NOMO-1 (cell line): ENCODE results near the gene LPAR5.

Experiments used
- DNase-seq, 2 experiments: peaks; one replicate each; lab custom pipeline; 2025; ENCODE audit not compliant: unreplicated experiment in 2 of 2; lab: John Stamatoyannopoulos, UW

LPAR5 gene

GRCh38 chr12:6635856-6636531, at the start of gene LPAR5:
TSS of gene LPAR5 (minus strand) at chr12:6635959. CDS start at chr12:6621248, 14,711 bp downstream.
- no peak for DNase-seq

DNA sequence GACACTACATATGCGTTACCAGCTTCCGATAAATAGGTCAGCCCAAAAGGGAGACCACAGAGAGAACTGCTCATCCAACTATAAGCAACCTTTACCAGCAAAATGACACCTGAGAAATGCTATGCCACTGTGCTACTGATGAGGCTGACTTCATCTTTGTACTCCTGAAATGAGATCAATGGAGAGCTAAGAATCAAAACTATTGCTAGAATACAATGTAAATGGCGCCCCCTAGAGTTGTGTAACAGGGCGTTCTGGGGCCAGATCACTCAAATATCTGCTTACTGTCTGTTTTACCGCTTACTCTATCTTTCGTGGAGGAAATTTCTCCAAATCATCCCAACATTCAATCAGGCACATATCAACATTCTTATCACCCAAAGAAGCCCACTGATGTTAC, 48.9 kb upstream of the LPAR5 start:
- peak in 1 of 2 experiments; percentile 39 for DNase-seq

GRCh38 chr12:6676962-6677361, 41.2 kb upstream of the LPAR5 start:
- DNase-seq: no peak

DNA sequence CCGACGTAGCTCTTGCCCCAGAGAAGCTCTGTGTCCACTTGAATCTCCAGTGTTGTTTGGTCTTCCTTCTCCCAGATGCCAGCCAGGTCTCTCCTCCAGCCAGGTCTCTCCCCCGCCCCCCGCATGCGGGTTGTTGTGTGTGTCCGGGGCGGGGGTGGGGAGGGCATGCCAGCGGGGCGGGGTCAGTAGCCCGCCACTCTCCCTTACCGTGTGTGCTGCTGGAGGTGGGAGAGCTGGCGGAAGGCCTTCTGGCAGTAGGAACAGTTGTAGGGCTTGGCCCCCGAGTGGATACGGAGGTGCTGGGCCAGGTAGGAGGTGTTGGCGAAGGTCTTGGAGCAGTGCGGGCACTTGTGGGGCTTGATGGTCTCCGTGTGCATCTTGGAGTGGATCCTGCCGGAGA, 36.4 kb upstream of the LPAR5 start:
- DNase-seq: no peak

DNA sequence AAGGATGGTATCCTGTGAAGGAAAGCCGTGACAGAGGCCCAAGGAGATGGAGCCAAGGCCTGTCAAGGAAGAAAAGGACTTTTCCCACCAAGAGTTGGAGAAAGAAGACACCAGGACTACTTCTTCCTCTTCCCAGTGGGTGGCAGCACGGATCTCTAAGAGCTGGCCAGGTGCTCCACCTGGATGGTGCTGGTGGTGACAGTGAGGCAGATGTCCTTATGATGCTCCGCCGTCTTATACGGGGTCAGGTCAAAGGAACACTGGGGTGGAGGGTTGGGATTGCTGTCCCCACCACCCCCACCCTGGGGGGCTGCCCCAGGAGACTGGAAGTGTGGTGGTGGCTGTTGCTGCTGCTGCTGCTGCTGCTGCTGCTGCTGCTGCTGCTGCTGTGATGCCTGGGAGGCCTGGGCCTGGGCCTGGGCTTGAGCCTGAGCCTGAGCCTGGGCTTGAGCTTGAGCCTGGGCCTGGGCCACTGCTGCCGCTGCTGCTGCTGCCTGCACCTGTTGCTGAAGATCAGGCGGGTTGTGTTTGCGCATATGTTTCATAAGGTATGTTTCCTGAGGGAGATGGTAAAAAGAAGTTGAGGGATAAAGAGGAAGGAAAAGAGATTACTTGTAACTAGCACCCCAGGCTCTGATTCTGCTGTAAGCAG, 31.9 kb upstream of the LPAR5 start:
- DNase-seq: no peak

GRCh38 chr12:6666211-6666610, 30.5 kb upstream of the LPAR5 start:
- no peak for DNase-seq

DNA sequence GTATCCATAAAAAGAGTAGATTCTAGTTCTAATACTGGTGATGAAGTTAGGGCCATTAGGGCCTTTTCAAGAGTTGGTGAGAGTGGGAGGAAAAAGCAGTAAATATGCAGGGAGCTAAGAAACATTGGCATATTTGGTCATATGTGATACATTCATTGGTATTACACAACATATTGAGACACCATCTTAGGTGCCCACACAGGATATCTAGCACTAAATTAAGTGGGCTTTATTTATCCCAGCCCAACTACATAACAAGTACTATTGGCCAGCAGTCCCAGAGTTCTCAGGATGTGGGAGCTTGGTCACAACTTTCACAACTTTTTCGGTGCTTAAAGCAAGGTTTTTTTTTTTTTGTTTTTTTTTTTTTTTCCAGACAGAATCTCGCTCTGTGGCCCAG, 29.1 kb upstream of the LPAR5 start:
- DNase-seq: peak; percentile 39 to 60

GRCh38 chr12:6662906-6663742, 27.4 kb upstream of the LPAR5 start, which contains the start of gene ING4:
TSS of gene ING4 (minus strand) at chr12:6663119. CDS start at chr12:6663101, 18 bp downstream.
- peak; percentile 98 to 99 for DNase-seq

DNA sequence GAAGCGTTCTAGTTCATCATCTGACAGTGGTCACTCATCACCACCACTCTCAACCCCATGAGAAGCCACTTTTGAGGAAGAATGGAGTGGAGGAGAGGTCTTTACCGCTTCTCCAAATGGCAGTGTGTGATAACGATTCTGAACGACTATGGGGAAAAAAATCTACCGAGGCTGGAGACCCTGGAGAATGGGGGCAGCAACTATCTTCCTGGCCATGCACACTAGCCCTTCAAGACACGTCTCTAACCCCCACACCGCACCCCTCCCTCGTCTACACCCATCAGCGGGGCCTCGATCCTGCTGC, 26.8 kb upstream of the LPAR5 start:
- DNase-seq: no peak

DNA sequence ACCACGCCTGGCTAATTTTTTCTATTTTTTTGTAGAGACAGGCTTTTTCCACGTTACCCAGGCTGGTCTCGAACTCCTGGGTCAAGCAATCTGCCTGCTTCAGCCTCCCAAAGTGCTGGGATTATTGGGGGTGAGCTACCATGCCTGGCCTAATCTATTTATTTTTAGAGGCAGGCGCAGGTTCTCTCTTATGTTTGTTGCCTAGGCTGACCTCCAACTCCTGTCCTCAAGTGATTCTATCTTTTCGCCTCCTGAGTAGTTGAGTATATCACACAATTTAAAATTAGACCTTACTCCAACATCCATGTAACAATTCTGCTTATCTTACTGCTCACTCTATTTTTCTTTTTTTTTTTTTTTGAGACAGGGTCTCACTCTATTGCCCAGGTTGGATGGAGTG, 18.2 kb upstream of the LPAR5 start:
- no peak for DNase-seq

DNA sequence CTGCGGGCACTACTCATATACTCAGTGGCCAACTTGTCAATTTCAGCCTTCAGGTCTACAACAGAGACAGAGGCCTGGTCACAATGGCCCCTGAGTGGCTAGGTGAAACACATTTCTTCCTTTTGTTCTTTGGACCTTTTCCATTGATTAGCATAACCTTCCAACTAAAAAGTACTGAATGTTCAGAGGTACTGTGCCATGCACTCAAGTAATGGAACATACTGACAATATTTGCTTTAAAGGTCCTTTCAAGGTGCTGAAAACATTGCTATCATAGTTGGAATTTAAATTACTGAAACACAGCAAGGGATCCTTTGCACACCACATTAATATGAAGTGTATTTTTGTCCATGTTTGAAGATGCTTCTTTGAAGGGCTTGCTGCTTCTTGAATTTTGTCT, 17.6 kb upstream of the LPAR5 start:
- no peak for DNase-seq

DNA sequence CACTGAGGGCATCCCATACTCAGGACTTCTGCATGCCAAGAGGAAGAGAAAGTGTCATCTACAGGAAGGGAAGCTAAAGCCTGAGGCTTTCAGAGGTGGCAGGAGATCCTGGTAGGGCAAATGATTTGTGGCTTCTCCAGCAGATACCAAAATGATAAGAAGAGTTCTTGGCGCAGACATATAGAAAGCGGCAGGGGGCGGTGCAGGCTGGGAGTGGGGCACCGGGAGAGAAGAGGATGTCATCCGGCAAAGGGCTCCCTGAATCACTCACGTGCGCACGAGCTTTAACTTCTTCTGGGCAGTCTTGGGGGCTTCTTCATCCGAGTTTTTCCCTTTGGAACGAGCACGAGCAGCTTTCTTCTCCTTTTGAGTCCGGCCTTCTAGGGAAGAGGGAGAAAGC, 16.6 kb upstream of the LPAR5 start:
- no peak for DNase-seq

GRCh38 chr12:6650832-6651231, 15.1 kb upstream of the LPAR5 start:
- DNase-seq: no peak

- peak; percentile 60 to 76 for DNase-seq
Measured at GRCh38 chr12:6647083-6647604, 11.4 kb upstream of the LPAR5 start, which contains the start of gene ACRBP. TSS of gene ACRBP (minus strand) at chr12:6647432. CDS start at chr12:6647366, 66 bp downstream.

- no peak for DNase-seq
Measured at GRCh38 chr12:6646276-6647082, 10.7 kb upstream of the LPAR5 start.

DNA sequence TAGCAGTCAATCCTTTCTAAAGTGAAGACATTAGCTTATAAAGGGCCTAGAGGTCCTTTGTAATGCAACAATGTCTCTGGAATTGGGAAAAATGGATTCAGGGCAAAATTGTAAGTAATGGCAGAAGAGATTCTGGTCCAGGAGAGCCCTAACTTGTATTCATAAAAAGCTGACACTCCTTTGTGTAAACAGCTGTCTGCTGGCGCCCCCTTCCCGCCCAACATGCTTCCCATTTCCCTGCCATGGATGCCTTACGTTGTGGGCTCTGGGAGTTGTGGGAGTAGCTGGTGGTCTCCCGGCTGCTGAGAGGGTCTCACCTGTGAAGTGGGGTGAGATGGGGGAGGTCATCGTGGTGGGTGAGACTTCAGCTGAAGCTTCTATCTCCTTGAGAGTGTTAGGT, 9.1 kb upstream of the LPAR5 start:
- DNase-seq: no peak

GRCh38 chr12:6644257-6644596, 8.5 kb upstream of the LPAR5 start:
- DNase-seq: peak; percentile 78 to 87

DNA sequence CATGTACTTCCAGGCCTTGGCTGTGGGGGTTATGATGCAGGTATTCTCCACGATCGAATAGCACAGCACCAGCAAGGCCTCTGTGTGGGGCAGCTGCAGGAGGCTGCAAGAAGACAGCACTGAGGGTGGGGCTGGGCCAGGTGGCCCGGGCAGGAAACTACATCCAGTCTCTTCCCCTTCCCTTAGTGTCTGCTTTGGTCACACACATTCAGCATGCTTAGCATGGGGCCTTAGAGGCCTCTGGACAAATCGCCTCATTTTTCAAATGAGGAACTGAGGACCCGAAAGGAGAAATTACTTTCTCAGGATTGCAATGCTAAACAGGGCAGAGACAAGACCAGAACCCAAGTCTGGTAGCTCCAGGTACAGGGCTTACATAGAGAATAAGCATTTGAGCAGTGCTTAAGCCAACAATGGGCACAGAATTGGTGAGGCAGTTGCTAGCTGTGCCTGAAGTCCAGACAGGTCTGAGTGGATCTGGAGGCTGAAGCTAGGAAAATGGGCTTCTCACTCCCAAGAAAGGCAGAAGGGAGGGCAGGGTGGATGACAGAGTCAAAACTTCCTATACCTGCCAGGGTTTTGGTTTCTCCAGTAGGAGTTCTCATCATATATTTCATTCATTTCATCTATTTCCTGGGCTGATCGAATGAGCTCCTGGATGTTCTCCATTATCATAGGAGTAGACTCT, 8.0 kb upstream of the LPAR5 start:
- peak; percentile 82 to 92 for DNase-seq

- DNase-seq: no peak
Measured at GRCh38 chr12:6641131-6641530, 5.4 kb upstream of the LPAR5 start.

GRCh38 chr12:6640497-6640896, 4.7 kb upstream of the LPAR5 start:
- no peak for DNase-seq
